CD14-positive monocyte (primary cell): ENCODE data around the gene MYADML2. TPM values are rescaled to one million over a fixed set of nuclear protein-coding genes. Genes with fewer than 3 reads are reported as not detected.
A peak's percentile ranks its signal among the peaks of the same experiment; 100 is the strongest.

Experiments
- DNase-seq, 3 donors: peaks; one replicate each; pipeline ENCODE4 v3.0.0-alpha.2; 2011 to 2022
- H2AFZ ChIP-seq: 2 replicates; pipeline ENCODE4 v1.6.0; 2012; ENCODE audit warnings: mild to moderate bottlenecking, low read depth, low read length, inconsistent platforms; ENCODE audit not compliant: insufficient read depth, poor library complexity, severe bottlenecking
- H3K27ac ChIP-seq, 2 donors: 1 replicate in 1 of 2; 2 replicates in 1 of 2; pipeline ENCODE4 v1.5.1; 2012 to 2013; ENCODE audit warnings: low read length in 2 of 2, control low read depth in 1 of 2, inconsistent platforms in 1 of 2, low read depth in 1 of 2, mild to moderate bottlenecking in 1 of 2
- H3K27me3 ChIP-seq, 2 donors: one replicate each; pipeline versions ENCODE4 v1.6.0 to v1.6.1; 2011 to 2013; ENCODE audit warnings: low read length in 2 of 2; ENCODE audit not compliant: control insufficient read depth in 2 of 2, insufficient read depth in 2 of 2
- H3K36me3 ChIP-seq, 2 donors: replicated peaks in 1 of 2; 1 replicate in 1 of 2; 2 replicates in 1 of 2; pipeline versions ENCODE4 v1.5.1 to v1.6.1; 2012 to 2013; ENCODE audit warnings: low read length in 2 of 2, control low read depth in 1 of 2, inconsistent platforms in 1 of 2, mild to moderate bottlenecking in 1 of 2; ENCODE audit not compliant: insufficient read depth in 2 of 2, control insufficient read depth in 1 of 2
- H3K4me1 ChIP-seq, 2 donors: 1 replicate in 1 of 2; 2 replicates in 1 of 2; pipeline versions ENCODE4 v1.5.1 to v1.6.1; 2012 to 2013; ENCODE audit warnings: low read length in 2 of 2, control low read depth in 1 of 2, inconsistent platforms in 1 of 2, mild to moderate bottlenecking in 1 of 2, moderate library complexity in 1 of 2; ENCODE audit not compliant: insufficient read depth in 2 of 2, control insufficient read depth in 1 of 2
- H3K4me2 ChIP-seq: replicated peaks from 2 replicates; pipeline ENCODE3; 2012; ENCODE audit warnings: low read length, moderate library complexity, mild to moderate bottlenecking; ENCODE audit not compliant: poor library complexity, severe bottlenecking; ENCODE audit errors: extremely low read depth
- H3K4me3 ChIP-seq, 3 experiments: fragments of 200-600 bp in 1 of 3; sonication (generic) in 1 of 3; replicated peaks in 1 of 3; 1 replicate in 2 of 3; 2 replicates in 1 of 3; pipeline ENCODE4 v1.5.1; 2011 to 2013; ENCODE audit warnings: low read length in 3 of 3, mild to moderate bottlenecking in 3 of 3, control low read depth in 2 of 3, low read depth in 2 of 3, inconsistent platforms in 1 of 3, moderate library complexity in 1 of 3
- H3K79me2 ChIP-seq: 2 replicates; pipeline ENCODE4 v1.6.0; 2012; ENCODE audit warnings: mild to moderate bottlenecking, control low read depth, inconsistent platforms, low read length, moderate library complexity; ENCODE audit not compliant: insufficient read depth
- H3K9ac ChIP-seq: 2 replicates; pipeline ENCODE4 v1.6.0; 2017; ENCODE audit warnings: low read length, mild to moderate bottlenecking; ENCODE audit not compliant: insufficient read depth, poor library complexity, severe bottlenecking
- H3K9me3 ChIP-seq, 2 donors: replicated peaks in 1 of 2; 1 replicate in 1 of 2; 2 replicates in 1 of 2; pipeline versions ENCODE4 v1.5.1 to v1.6.1; 2012 to 2013; ENCODE audit warnings: low read length in 2 of 2, control low read depth in 1 of 2; ENCODE audit not compliant: control insufficient read depth in 1 of 2, insufficient read depth in 1 of 2
- H4K20me1 ChIP-seq: 2 replicates; pipeline ENCODE4 v1.6.0; 2012; ENCODE audit warnings: mild to moderate bottlenecking, low read length, control low read depth, moderate library complexity; ENCODE audit not compliant: insufficient read depth
- H3K27ac Mint-ChIP-seq, 7 donors: one replicate each; pipeline ENCODE4 v1.8.0; 2020; ENCODE audit warnings: mild to moderate bottlenecking in 7 of 7, mixed read lengths in 7 of 7, moderate library complexity in 6 of 7, inconsistent platforms in 2 of 7
- H3K27me3 Mint-ChIP-seq, 3 donors: one replicate each; pipeline ENCODE4 v1.8.0; 2021 to 2022; ENCODE audit warnings: low read depth in 3 of 3, mild to moderate bottlenecking in 3 of 3, mixed read lengths in 3 of 3, moderate library complexity in 3 of 3, inconsistent platforms in 1 of 3
- H3K36me3 Mint-ChIP-seq, 2 donors: one replicate each; pipeline ENCODE4 v1.8.0; 2020; ENCODE audit warnings: mixed read lengths in 2 of 2, inconsistent platforms in 1 of 2, mild to moderate bottlenecking in 1 of 2
- H3K4me1 Mint-ChIP-seq: one replicate; pipeline ENCODE4 v1.8.0; 2020; ENCODE audit warnings: mild to moderate bottlenecking, mixed read lengths
- H3K4me3 Mint-ChIP-seq, 2 donors: one replicate each; pipeline ENCODE4 v1.8.0; 2020; ENCODE audit warnings: mild to moderate bottlenecking in 2 of 2, mixed read lengths in 2 of 2, moderate library complexity in 1 of 2
- H3K9me3 Mint-ChIP-seq, 7 donors: one replicate each; pipeline ENCODE4 v1.8.0; 2020 to 2022; ENCODE audit warnings: mixed read lengths in 7 of 7, mild to moderate bottlenecking in 6 of 7, moderate library complexity in 6 of 7, inconsistent platforms in 2 of 7
- WGBS: methylation state at CpG from one replicate; pipeline ENCODE4 v1.1.5; 2013; ENCODE audit warnings: missing lambda C conversion rate; ENCODE audit not compliant: insufficient coverage; 5-methylcytosine and 5-hydroxymethylcytosine counted together
- intact Hi-C, 2 donors: fragments of 100-400 bp; cut with micrococcal nuclease; formaldehyde crosslinking; loops; one replicate each; pipeline versions ENCODE4 v1.15.0 to v1.15.1; 2023
- polyA plus RNA-seq, 3 donors: library from polyadenylated mRNA; depleted of rRNA in 1 of 3; unstranded in 2 of 3; stranded (reverse) in 1 of 3; fragments of 300-500 nt in 2 of 3; fragments of >200 nt in 1 of 3; fragmentation: Illumina TruSeq in 2 of 3; gene quantifications; 1 replicate in 2 of 3; 2 replicates in 1 of 3; pipeline ENCODE4 v1.2.3, GENCODE V29; 2012 to 2021
- TF ChIP-seq, protein P1 (sequence below): fragments of 200-600 bp; IDR thresholded peaks from one replicate; pipeline ENCODE4 v1.8.0; 2022; ENCODE audit warnings: antibody characterized with exemption, mild to moderate bottlenecking

The MYADML2 gene
- polyA plus RNA-seq, 3 donors, result not detected

DNA sequence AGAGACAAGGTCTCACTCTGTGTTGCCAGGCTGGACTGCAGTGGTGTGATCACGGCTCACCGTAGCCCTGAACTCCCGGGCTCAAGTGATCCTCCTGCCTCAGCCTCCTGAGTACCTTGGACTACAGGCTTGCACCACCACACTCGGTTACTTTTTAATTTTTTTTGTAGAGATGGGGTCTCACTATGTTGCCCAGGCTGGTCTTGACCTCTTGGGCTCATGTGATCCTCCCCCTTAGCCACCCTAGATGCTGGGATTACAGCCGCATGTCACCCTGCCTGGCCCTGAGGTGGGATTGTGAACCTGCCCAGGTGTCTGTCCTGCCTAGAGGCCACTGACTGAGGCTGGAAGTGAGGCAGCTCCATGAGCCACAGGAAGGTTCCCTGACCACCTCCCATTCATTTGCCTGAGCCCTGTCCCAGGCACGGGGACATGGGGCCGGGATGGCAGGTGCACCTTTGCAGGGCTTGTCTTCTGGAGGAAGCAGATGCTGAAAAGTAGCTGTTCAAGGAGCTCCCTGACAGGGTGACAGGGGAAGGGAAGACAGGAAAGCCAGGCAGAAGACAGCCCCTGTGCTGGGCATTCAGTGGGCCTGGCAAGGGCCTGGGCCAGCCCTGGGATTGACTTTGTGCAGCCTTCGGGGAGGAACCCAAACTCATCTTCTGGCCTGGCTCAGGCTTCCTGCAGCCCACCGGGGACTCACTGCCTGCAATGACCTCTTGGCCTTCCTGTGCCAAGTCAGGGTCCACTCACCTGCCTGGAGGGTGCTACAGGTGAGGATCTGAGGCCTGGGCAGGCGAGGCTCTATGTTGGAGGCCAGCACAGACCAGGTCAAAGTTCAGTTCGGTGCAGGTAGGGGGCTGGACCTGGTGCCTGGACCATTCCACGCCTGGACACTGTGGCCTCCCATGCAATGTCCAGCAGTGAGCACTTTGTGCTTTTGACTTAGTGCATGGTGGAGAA is 22.1 kb upstream of the MYADML2 start:
- Mint-ChIP-seq H3K27ac (peak overlapping the region in 2 of 7 donors; percentile 12 to 45), H3K4me1 (peaks cover 26% of the 10 kb centered on the region), H3K27me3 (peaks cover 13 to 26% (median 17%) of the 10 kb centered on the region in 3 donors), H3K9me3 (peaks cover 0 to 16% (median 11%) of the 10 kb centered on the region in 7 donors), H3K36me3 (no peaks in the 10 kb centered on the region), H3K4me3 (no peak overlapping the region)
- Histone ChIP-seq H3K4me3 (no peak overlapping the region), H3K9ac (no peak overlapping the region), H3K9me3 (peaks cover 6 to 9% of the 10 kb centered on the region in 2 donors), H3K4me2 (no peak overlapping the region), H3K27me3 (peaks cover 0 to 5% of the 10 kb centered on the region in 2 donors), H4K20me1 (no peaks in the 10 kb centered on the region), H3K79me2 (no peaks in the 10 kb centered on the region), H3K36me3 (no peaks in the 10 kb centered on the region), H3K27ac (no peak overlapping the region), H2AFZ (no peak overlapping the region), H3K4me1 (peaks cover 34 to 36% of the 10 kb centered on the region in 2 donors)
- DNase-seq, result no peak
- TF ChIP-seq, protein P1, sequence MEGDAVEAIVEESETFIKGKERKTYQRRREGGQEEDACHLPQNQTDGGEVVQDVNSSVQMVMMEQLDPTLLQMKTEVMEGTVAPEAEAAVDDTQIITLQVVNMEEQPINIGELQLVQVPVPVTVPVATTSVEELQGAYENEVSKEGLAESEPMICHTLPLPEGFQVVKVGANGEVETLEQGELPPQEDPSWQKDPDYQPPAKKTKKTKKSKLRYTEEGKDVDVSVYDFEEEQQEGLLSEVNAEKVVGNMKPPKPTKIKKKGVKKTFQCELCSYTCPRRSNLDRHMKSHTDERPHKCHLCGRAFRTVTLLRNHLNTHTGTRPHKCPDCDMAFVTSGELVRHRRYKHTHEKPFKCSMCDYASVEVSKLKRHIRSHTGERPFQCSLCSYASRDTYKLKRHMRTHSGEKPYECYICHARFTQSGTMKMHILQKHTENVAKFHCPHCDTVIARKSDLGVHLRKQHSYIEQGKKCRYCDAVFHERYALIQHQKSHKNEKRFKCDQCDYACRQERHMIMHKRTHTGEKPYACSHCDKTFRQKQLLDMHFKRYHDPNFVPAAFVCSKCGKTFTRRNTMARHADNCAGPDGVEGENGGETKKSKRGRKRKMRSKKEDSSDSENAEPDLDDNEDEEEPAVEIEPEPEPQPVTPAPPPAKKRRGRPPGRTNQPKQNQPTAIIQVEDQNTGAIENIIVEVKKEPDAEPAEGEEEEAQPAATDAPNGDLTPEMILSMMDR, result no peak
- 87% methylated on average over 7 of the region's 12 CpGs for WGBS
- intact Hi-C loops, result no loop called here

DNA sequence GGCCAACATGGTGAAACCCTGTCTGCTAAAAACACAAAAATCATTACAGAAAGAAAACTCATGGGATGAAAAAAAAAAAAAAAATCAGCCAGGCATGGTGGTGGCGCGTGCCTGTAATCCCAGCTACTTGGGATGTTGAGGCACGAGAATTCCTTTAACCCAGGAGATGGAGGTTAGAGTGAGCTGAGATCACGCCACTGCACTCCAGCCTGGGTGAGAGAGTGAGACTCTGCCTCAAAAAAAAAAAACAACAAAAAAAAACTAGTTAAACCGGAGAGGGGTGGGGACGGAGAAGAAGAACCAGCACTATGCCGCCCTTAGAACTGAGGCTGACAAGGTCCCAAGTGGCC is 21.3 kb upstream of the MYADML2 start:
- Mint-ChIP-seq H3K36me3 (no peaks in the 10 kb centered on the region), H3K4me3 (peak overlapping the region; percentile 59 to 71), H3K9me3 (peaks cover 0 to 8% (median 7%) of the 10 kb centered on the region in 7 donors), H3K4me1 (peaks cover 26% of the 10 kb centered on the region), H3K27me3 (peaks cover 20 to 32% (median 23%) of the 10 kb centered on the region in 3 donors), H3K27ac (peak overlapping the region in 1 of 7 donors; percentile 48)
- Histone ChIP-seq H3K27me3 (peaks cover 0 to 12% of the 10 kb centered on the region in 2 donors), H4K20me1 (no peaks in the 10 kb centered on the region), H3K9ac (no peak overlapping the region), H3K79me2 (no peaks in the 10 kb centered on the region), H3K4me3 (peak overlapping the region in 1 of 3 experiments; percentile 59), H2AFZ (peak overlapping the region; percentile 78), H3K4me1 (peaks cover 34 to 36% of the 10 kb centered on the region in 2 donors), H3K9me3 (peaks cover 2 to 4% of the 10 kb centered on the region in 2 donors), H3K27ac (no peak overlapping the region), H3K4me2 (peak overlapping the region; percentile 70), H3K36me3 (no peaks in the 10 kb centered on the region)
- intact Hi-C loops, result no loop called here
- TF ChIP-seq, protein P1, result no peak
- DNase-seq, result no peak
- 96% methylated on average over 3 of the region's 7 CpGs for WGBS
